HG03558 (cell line): Measurements from ENCODE around the gene UPP2.

Source experiments
- ATAC-seq: cut with Tn5 transposase; IDR thresholded peaks from one replicate; pipeline ENCODE4 v1.9.1; 2021; ENCODE audit warnings: moderate number of reproducible peaks; ENCODE audit not compliant: unreplicated experiment; ENCODE audit errors: extremely low read depth

UPP2 gene

DNA sequence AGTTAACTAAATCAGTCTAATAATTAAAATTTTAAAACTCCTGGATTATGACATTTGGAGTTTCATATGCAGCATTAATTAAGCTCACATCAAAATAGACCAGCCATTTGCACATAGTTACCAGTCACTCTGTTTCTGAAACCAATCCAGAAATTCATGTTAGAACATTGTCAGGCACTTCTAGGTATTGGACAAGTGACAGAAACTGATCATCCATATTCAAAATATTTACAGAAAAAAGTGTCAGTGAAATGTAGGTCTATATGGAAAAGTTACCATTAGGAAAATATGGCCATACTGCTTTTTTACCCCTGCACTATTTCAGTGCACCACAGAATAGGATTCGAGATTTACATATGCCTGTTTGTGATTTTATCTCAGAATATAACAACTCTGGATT lies 33.4 kb downstream of the UPP2 start:
- ATAC-seq, result no peak

- ATAC-seq, result no peak
Observed at GRCh38 chr2:158138255-158138654, 36.6 kb downstream of the UPP2 start.

DNA sequence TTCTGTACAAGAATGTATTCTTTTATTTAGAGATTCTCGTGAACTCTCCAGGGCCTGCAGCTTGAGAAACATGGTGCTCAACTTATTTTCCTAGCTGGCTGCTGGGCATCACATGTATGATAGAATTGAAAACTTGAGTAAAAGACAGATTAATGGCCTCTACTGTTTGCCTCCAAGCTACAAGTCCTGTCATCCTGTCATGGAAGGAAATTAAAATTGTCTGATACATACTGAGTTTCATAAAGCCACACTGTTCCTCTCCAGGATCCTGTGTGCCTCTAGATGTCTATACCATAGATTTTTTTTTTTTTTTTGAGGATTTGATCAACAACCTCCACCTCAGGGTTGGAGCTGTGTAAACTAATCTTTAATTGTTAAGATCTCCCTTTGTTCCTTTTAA lies 38.5 kb downstream of the UPP2 start:
- ATAC-seq, result no peak

DNA sequence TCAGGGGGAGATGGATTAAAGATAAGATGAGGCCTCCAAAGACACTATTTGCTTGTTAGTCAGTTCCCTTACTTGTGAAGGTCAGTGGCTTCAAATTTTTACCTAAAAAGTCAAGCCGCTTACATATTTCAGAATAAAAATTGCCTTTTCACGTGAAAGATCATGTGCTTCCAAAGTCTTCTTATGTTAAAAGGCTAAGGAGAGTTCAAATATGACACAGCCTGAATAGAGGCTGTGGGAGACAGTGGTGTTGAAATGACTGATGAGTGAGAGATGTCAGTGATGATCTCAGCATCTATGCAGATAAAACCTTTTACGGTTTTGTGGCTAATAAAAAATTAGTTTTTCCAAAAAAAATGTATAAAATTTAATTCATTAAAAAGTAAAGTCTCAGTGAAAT lies 40.5 kb downstream of the UPP2 start:
- no peak for ATAC-seq

GRCh38 chr2:158142568-158143332 lies 41.1 kb downstream of the UPP2 start:
- ATAC-seq, result no peak

GRCh38 chr2:158143703-158144360 lies 42.2 kb downstream of the UPP2 start:
- ATAC-seq, result no peak

- no peak for ATAC-seq
Observed at GRCh38 chr2:158144914-158145625, 43.4 kb downstream of the UPP2 start.

DNA sequence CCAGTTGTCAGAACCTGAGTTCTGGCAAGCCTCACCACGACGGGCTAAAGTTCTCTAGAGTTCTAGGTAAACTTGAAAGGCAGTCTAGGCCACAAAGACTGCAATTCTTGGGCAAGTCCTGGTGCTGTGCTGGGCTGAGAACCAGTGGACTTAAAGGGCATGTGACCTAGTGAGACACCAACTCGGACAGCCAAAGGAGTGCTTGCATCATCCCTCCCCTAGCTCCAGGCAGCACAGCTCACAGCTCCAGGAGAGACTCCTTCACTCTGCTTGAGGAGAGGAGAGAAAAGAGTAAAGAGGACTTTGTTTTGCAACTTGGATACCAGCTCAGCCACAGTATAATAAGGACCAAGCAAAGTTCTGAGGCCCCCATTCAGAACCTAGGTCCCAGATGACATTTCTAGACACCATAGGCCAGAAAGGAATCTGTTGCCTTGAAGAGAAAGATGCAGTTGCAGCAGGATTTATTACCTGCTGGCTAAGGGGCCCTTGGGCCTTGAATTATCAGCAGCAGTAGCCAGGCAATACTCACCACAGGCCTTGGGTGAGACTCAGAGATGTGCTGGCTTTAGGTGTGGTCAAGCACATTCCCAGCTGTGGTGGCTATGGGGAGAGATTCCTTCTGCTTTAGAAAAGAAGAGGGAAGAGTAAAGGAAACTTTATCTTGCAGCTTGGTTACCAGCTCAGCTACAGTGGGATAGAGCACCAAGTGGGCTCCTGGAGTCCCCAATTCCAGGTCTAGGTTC lies 51.8 kb downstream of the UPP2 start:
- ATAC-seq, result no peak

DNA sequence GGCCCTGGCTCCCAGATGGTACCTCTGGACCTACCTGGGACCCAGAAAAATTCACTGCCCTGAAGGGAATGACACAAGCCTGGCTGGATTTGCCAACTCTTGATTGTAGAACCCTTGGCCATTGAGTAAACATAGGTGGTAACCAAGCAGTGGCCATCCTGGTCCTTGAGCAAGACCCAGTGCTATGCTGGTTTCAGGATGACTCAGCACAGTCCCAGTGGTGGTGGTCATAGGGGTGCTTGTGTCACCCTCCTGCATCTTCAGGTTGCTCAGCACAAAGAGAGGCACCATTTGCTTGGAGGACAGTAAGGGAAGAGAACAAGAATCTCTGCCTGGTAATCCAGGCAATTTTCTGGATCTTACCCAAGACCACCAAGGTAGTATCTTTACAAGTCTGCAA lies 52.9 kb downstream of the UPP2 start:
- no peak for ATAC-seq

DNA sequence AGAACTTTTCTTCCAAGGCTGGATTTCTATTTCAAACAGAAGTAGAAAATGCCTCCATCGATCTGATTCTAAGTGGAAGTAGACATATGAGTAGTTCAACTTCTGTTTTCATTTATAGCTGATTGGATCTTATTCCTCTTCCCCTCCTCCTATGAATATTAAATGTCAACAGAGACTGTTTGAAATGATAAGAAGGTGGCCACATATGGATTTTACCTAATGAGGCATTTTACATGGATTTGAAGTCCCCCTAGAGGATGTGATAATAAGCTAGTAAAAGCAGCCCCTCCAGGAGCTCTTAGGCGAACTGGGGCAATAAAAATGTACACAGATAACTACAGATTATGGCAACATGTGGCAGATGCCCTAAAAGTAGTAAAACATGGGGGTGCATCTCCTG lies 71.0 kb downstream of the UPP2 start:
- no peak for ATAC-seq

DNA sequence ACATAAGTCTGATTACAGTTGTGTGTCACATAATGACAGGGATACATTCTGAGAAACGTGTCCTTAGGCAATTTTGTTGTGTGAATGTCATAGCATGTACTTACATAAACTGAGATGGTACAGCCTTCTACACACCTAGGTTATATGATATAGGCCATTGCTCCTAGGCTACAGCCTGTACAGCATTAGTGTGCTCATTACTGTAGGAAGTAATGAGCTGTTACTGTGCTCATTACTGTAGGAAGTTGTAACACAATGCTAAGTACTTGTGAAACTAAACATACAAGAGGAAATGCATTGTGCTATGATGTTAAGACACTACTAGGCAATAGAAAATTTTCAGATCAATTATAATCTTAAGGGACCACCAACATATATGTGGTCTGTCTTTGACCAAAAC lies 72.8 kb downstream of the UPP2 start:
- ATAC-seq, result no peak

DNA sequence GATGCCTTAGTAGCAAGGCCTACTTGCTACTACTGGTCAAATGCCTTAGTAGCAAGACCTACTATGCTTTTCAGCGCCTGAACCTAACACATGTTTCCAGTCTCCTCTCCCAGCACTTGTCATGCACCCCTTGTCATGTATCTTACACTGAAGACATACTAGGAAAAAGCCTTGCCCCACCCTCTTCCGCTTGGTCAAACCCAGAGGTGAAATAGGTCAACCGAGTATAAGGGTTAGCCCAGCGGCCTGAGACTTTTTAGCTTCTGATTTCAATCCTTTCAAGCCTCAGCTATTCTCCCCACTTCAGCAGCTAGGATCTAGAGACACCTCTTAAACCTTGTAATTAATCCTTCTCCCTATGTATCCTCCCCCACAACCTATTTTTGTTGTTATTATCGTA lies 73.3 kb downstream of the UPP2 start:
- no peak for ATAC-seq

- no peak for ATAC-seq
Observed at GRCh38 chr2:158178646-158179045, 77.0 kb downstream of the UPP2 start.

DNA sequence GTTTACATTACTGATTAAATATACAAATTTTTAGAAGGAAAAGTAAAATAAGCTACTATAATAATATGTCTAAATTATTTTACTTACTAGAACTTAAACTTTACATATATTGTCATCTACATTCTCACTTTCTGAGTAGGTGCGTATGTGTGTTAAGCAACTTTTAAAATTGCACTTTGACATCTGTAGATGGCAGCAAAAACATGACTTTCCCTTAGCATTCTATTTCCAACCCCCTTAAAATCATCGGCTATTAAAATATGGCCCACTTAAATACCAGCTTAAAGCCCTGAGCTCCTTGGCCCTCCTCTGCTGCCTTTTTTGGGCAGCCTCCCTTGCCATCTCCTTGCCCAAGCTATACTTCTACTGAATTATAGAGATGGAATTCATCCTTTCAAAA lies 78.0 kb downstream of the UPP2 start:
- no peak for ATAC-seq

GRCh38 chr2:158181171-158181570 lies 79.5 kb downstream of the UPP2 start:
- no peak for ATAC-seq

DNA sequence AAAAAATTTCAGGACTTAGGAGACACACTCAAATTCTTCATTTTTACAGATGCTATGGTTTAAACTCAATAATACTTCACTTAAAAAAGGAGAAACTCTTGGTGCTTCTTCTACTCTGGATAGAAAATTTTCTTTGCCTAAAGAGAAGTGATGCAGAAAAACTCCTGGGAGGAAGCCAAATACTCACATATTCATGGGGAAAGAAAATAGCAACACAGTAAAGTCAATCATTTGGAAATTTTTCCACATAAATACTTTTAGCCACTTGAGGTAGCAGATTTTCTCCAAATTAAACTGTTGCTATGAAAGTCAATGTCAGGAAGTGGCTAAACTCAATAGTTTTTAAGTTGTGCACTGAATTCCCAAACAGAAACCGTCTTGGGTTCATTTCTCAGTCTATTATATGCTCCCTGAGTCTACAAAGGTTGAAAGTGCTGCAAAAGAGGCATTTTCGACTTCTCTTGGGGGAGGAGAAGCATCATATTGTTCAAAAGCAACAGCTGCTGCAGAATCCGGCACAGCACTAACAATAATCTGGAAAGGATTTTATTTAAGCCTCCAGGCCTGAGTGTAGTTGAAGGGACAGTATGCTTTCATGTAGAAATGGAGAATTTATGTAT lies 81.1 kb downstream of the UPP2 start:
- ATAC-seq, result no peak

DNA sequence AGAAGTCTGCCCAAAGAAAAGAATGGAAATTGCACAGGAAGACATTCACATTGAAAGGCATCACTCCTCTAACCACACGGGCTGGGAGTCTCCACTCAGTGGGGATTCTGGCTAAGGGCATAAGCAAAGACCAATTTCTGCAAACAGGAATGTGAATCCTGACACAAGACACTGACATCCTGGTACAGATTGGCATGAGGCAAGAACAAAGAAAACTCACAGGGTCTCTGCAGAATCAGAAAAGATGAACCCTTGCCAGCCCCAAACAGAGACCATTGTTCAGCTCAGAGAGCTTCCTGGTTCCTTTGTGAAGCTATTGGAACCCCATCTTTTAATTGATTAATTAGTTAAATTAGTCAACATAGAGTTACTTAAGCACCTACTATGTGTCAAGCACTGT lies 82.3 kb downstream of the UPP2 start:
- ATAC-seq, result no peak

GRCh38 chr2:158184556-158185343 lies 83.1 kb downstream of the UPP2 start:
- no peak for ATAC-seq
